Nephron progenitor cell (in vitro differentiated cells): ENCODE data around the gene ACER3.
"Not testable (repeated sequence)": the region's sequence is repeated elsewhere in the genome, so short reads cannot be mapped to it uniquely, and the experiment has no call there.

Source experiments
- DNase-seq: peaks from one replicate; pipeline ENCODE4 v3.0.0; 2021
- H3K27ac Mint-ChIP-seq: 2 replicates; pipeline ENCODE4 v1.8.0; 2021; ENCODE audit warnings: mild to moderate bottlenecking, moderate library complexity, mixed read lengths
- H3K27me3 Mint-ChIP-seq: 2 replicates; pipeline ENCODE4 v1.8.0; 2021; ENCODE audit warnings: mild to moderate bottlenecking, low read depth, mixed read lengths; ENCODE audit not compliant: poor library complexity
- H3K36me3 Mint-ChIP-seq: 2 replicates; pipeline ENCODE4 v1.8.0; 2021; ENCODE audit warnings: low read depth, mixed read lengths
- H3K4me1 Mint-ChIP-seq: 2 replicates; pipeline ENCODE4 v1.8.0; 2021; ENCODE audit warnings: mixed read lengths
- H3K4me3 Mint-ChIP-seq: 2 replicates; pipeline ENCODE4 v1.8.0; 2021; ENCODE audit warnings: mild to moderate bottlenecking, moderate library complexity, mixed read lengths
- H3K9me3 Mint-ChIP-seq: 2 replicates; pipeline ENCODE4 v1.8.0; 2021; ENCODE audit warnings: mild to moderate bottlenecking, moderate library complexity, mixed read lengths
- TF ChIP-seq, protein P1 (sequence below): fragments of 200-600 bp; sonication (generic); IDR thresholded peaks from 2 replicates; pipeline ENCODE4 v1.5.0; 2021; ENCODE audit warnings: antibody characterized with exemption

The ACER3 gene

DNA sequence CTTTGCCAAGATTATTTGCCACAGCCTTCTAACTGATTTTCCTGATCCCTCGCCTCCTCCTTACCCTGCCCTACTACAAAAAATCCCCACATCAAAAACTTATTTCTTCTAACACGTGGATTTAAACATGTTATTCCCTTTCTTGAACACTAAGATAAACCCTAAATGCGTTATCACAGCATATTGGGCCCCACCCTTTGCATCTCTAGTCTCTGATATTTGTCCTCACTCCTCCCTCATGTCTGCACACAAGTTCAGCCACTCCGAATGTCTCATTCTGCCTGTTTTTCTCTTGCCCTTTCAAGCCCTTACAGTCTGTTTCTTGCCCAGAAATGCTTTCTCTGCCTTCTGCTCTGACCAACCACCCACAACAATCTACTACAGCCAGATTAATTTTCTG, 10.6 kb upstream of the ACER3 start:
- Mint-ChIP-seq H3K27me3 (peaks cover 2% of the 10 kb centered on the region), H3K27ac (no peak overlapping the region), H3K4me3 (no peak overlapping the region), H3K36me3 (no peaks in the 10 kb centered on the region), H3K9me3 (no peaks in the 10 kb centered on the region), H3K4me1 (peaks cover 6% of the 10 kb centered on the region)
- TF ChIP-seq, protein P1, sequence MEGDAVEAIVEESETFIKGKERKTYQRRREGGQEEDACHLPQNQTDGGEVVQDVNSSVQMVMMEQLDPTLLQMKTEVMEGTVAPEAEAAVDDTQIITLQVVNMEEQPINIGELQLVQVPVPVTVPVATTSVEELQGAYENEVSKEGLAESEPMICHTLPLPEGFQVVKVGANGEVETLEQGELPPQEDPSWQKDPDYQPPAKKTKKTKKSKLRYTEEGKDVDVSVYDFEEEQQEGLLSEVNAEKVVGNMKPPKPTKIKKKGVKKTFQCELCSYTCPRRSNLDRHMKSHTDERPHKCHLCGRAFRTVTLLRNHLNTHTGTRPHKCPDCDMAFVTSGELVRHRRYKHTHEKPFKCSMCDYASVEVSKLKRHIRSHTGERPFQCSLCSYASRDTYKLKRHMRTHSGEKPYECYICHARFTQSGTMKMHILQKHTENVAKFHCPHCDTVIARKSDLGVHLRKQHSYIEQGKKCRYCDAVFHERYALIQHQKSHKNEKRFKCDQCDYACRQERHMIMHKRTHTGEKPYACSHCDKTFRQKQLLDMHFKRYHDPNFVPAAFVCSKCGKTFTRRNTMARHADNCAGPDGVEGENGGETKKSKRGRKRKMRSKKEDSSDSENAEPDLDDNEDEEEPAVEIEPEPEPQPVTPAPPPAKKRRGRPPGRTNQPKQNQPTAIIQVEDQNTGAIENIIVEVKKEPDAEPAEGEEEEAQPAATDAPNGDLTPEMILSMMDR, result no peak
- DNase-seq, result no peak

DNA sequence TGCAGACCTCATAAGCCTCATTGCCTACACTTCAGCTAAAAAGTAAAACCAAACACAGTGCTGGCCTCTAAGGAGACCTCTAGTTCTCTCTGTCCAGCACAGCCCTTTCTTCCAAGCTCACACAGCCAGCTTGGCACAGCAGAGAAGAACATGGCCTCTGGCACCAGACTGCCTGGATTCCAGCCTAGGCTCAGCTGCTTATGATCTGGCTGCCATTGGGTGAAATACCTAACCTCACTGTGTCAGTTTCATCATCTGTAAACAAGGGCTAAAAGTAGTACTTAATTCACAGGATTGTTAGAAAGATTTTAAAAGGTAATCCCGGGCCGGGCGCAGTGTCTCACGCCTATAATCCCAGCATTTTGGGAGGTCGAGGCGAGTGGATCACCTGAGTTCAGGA, 9.9 kb upstream of the ACER3 start:
- no peaks in the 10 kb centered on the region for H3K9me3 Mint-ChIP-seq
- H3K36me3 Mint-ChIP-seq, result no peaks in the 10 kb centered on the region
- no peak overlapping the region for H3K4me3 Mint-ChIP-seq
- H3K27me3 Mint-ChIP-seq, result peaks cover 2% of the 10 kb centered on the region
- peaks cover 6% of the 10 kb centered on the region for H3K4me1 Mint-ChIP-seq
- H3K27ac Mint-ChIP-seq, result no peak overlapping the region
- TF ChIP-seq, protein P1, result no peak
- no peak for DNase-seq

- Mint-ChIP-seq H3K4me1 (peaks cover 10% of the 10 kb centered on the region), H3K4me3 (no peak overlapping the region), H3K27ac (no peak overlapping the region), H3K36me3 (no peaks in the 10 kb centered on the region), H3K9me3 (no peaks in the 10 kb centered on the region), H3K27me3 (peaks cover 2% of the 10 kb centered on the region)
- TF ChIP-seq, protein P1, result no peak
- DNase-seq, result no peak
Measured at GRCh38 chr11:76854709-76855108, 6.0 kb upstream of the ACER3 start.

- not testable (repeated sequence) for H3K36me3 Mint-ChIP-seq, H3K4me3 Mint-ChIP-seq, H3K27ac Mint-ChIP-seq, DNase-seq, H3K9me3 Mint-ChIP-seq, H3K27me3 Mint-ChIP-seq
- H3K4me1 Mint-ChIP-seq, result peaks cover 13% of the 10 kb centered on the region
Measured at GRCh38 chr11:76855670-76856069, 5.0 kb upstream of the ACER3 start.

DNA sequence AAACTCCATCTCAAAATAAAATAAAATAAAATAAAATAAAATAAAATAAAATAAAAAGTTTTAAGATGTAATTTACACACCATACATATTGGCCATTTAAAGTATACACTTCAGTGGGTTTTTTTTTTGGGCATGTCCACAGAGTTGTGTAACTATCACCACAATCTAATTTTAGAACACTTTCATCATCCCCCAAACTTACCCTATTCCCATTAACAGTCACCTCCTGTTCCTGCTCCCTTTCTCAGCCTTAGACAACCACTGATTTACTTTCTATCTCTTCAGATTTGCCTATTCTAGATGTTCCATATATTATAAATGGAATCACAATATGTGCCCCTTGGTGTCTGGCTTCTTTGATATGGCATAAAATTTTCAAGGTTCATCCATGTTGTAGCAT, 4.6 kb upstream of the ACER3 start:
- H3K4me1 Mint-ChIP-seq, result peaks cover 13% of the 10 kb centered on the region
- H3K4me3 Mint-ChIP-seq, result no peak overlapping the region
- no peak overlapping the region for H3K27ac Mint-ChIP-seq
- no peak for DNase-seq
- H3K9me3 Mint-ChIP-seq, result no peaks in the 10 kb centered on the region
- TF ChIP-seq, protein P1, result no peak
- H3K27me3 Mint-ChIP-seq, result peaks cover 2% of the 10 kb centered on the region
- no peaks in the 10 kb centered on the region for H3K36me3 Mint-ChIP-seq

- TF ChIP-seq, protein P1, result no peak
- no peaks in the 10 kb centered on the region for H3K36me3 Mint-ChIP-seq
- peaks cover 6% of the 10 kb centered on the region for H3K27me3 Mint-ChIP-seq
- no peaks in the 10 kb centered on the region for H3K9me3 Mint-ChIP-seq
- no peak overlapping the region for H3K27ac Mint-ChIP-seq
- H3K4me3 Mint-ChIP-seq, result no peak overlapping the region
- DNase-seq, result no peak
- peaks cover 18% of the 10 kb centered on the region for H3K4me1 Mint-ChIP-seq
Measured at GRCh38 chr11:76856571-76856970, 4.1 kb upstream of the ACER3 start.
